GM18907 (cell line): ENCODE results near the gene OSBPL8.
"Not testable (repeated sequence)": the region's sequence is repeated elsewhere in the genome, so short reads cannot be mapped to it uniquely, and the experiment has no call there.

Source experiments
- ATAC-seq: cut with Tn5 transposase; IDR thresholded peaks from one replicate; pipeline ENCODE4 v1.9.1; 2021; ENCODE audit warnings: mild to moderate bottlenecking, moderate library complexity; ENCODE audit not compliant: unreplicated experiment

Gene OSBPL8

GRCh38 chr12:76375470-76375869, 184.1 kb downstream of the OSBPL8 start:
- no peak for ATAC-seq

- ATAC-seq = no peak
These were observed 185.1 kb downstream of the OSBPL8 start for GRCh38 chr12:76374386-76375020.

GRCh38 chr12:76368230-76368629, 191.3 kb downstream of the OSBPL8 start:
- no peak for ATAC-seq

GRCh38 chr12:76366163-76366562, 193.4 kb downstream of the OSBPL8 start:
- no peak for ATAC-seq

GRCh38 chr12:76364131-76364530, 195.4 kb downstream of the OSBPL8 start:
- not testable (repeated sequence) for ATAC-seq

GRCh38 chr12:76360316-76360715, 199.3 kb downstream of the OSBPL8 start:
- ATAC-seq = no peak

- no peak for ATAC-seq
These were observed 203.5 kb downstream of the OSBPL8 start for GRCh38 chr12:76356071-76356470.

GRCh38 chr12:76348079-76348901, 211.3 kb downstream of the OSBPL8 start, which contains the start of gene BBS10:
TSS of gene BBS10 (minus strand) at chr12:76348415. CDS start at chr12:76348358, 57 bp downstream.
- peak; percentile 99 for ATAC-seq

GRCh38 chr12:76346798-76347420, 212.7 kb downstream of the OSBPL8 start:
- peak; percentile 32 for ATAC-seq

GRCh38 chr12:76346236-76346635, 213.3 kb downstream of the OSBPL8 start:
- no peak for ATAC-seq

- no peak for ATAC-seq
These were observed 214.0 kb downstream of the OSBPL8 start for GRCh38 chr12:76345569-76345968.

- no peak for ATAC-seq
These were observed 218.0 kb downstream of the OSBPL8 start for GRCh38 chr12:76341436-76342030.

- no peak for ATAC-seq
These were observed 218.7 kb downstream of the OSBPL8 start for GRCh38 chr12:76340680-76341435.

- no peak for ATAC-seq
These were observed 222.0 kb downstream of the OSBPL8 start for GRCh38 chr12:76337583-76337982.

GRCh38 chr12:76332606-76333005, 227.0 kb downstream of the OSBPL8 start:
- no peak for ATAC-seq

- no peak for ATAC-seq
These were observed 230.0 kb downstream of the OSBPL8 start for GRCh38 chr12:76329606-76330005.

- ATAC-seq = no peak
These were observed 230.4 kb downstream of the OSBPL8 start for GRCh38 chr12:76329159-76329558.

GRCh38 chr12:76319595-76320319, 239.8 kb downstream of the OSBPL8 start:
- not testable (repeated sequence) for ATAC-seq

GRCh38 chr12:76318773-76319594, 240.6 kb downstream of the OSBPL8 start:
- no peak for ATAC-seq
